GM12875 (cell line): ENCODE data around the gene TTC22.

Experiments
- H3K4me3 ChIP-seq: one replicate; pipeline ENCODE4 v1.5.1; 2011; ENCODE audit warnings: low read depth, low read length, control low read depth
- CTCF ChIP-seq: IDR thresholded peaks from 2 replicates; pipeline ENCODE4 v1.5.1; 2011; ENCODE audit warnings: low read depth, mild to moderate bottlenecking, control low read depth, inconsistent platforms, low read length, moderate library complexity, borderline replicate concordance; ENCODE audit not compliant: insufficient read depth

Gene TTC22

DNA sequence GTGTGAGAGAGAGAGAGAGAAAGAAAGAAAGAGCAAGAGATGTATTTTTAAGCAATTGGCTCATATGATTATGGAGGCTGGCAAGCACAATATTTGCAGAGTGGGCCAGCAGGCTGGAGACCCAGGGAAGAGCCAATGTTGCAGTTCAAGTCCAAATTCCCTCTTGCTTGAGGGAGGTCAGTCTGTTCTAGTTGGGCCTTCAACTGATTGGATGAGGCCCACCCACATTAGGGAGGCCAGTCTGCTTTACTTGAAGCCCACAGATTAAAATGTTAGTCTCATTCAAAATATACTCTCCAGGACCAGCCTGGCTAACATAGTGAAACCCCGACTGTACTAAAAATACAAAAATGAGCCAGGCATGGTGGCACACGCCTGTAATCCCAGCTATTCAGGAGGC, 28.2 kb downstream of the TTC22 start:
- no peak for TF ChIP-seq CTCF

DNA sequence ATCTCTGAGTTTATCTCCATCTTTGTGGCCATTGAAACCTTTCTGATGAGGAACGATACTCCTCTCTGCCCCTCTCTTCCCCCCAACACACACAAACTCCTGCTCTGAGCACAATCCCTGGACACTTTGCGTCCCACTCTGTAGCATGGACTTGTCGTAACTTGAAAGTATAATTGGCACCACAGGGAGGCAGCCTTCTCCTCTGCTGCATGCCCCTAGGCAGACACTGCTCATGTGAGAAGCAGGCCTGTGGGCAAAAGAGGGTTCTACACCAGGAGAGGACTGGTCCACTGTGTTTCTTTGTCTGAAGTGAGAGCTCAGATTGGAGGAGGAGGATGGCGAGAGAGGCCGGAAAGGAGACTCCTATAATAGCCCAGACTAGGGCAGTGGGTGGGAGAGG, 33.0 kb downstream of the TTC22 start:
- TF ChIP-seq CTCF: no peak
- no peak overlapping the region for H3K4me3 ChIP-seq

More for the DNA sequence above, 28.2 kb downstream of the TTC22 start:
- H3K4me3 ChIP-seq: no peak overlapping the region

DNA sequence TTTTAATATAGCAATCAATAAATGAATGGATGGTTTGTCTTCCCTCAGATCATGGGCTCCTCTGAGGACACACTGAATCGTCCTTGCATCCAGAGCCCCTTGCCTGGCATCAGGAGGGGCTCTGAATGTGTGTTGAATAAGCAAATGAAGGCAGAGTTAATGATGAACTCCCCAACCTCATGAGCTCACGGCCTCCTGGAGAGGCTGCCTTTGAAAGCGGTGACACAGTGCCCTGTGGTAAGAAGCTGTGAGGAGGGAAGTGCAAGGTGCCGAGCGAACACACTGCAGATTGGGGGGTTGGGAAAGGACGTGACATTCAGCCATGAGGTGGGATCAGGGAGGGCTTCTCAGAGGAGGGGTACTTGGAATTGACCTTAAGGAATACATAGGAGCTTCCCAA, 33.6 kb downstream of the TTC22 start:
- no peak overlapping the region for H3K4me3 ChIP-seq
- TF ChIP-seq CTCF: no peak

DNA sequence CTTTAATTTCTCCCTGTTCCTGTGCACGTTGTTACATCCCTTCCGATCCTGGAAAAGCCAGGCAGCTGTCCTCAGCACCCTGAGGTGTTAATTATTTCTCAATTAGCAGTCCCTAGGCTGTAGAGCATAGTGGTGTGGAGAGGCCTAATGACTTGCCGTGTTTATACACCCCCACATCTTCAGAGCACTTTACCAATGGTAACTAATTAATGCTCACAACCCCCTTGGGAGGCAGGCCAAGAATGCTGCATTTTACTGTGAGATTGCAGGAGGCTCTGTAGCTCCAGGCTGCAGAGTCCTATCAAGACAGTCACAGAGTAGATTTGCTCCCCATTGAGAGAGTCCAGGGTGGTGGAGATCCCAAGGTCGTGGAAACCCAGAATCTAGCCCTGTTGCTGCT, 34.4 kb downstream of the TTC22 start:
- H3K4me3 ChIP-seq: no peak overlapping the region
- TF ChIP-seq CTCF: no peak

- TF ChIP-seq CTCF: no peak
- peak overlapping the region; percentile 49 for H3K4me3 ChIP-seq
Observed at GRCh38 chr1:54764922-54765561, 36.1 kb downstream of the TTC22 start.

GRCh38 chr1:54764133-54764921, 36.8 kb downstream of the TTC22 start, which contains the start of gene PARS2:
TSS of gene PARS2 (minus strand) at chr1:54764523. CDS start at chr1:54759161, 5,362 bp downstream.
- no peak for TF ChIP-seq CTCF
- peak within 1 kb of the TSS; percentile 100 for H3K4me3 ChIP-seq

DNA sequence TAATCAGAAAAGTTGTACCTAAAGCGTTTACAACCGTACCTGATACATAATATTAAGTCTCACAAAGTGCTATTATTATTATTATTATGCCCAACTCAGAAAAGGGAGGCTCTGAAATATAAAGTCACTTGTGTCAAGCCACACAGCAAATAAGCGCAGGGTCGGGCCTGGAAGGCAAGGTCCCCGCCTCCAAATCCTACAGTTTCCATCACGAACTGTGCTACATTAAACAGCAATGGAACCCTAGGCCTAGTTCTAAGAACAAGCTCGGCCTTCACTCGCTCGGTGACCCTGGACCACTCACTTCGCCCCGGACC, 37.3 kb downstream of the TTC22 start:
- no peak for TF ChIP-seq CTCF
- H3K4me3 ChIP-seq: peak overlapping the region; percentile 100
